ENCODE results near the gene OPCML. TPM values are rescaled to one million over a fixed set of nuclear protein-coding genes. Genes with fewer than 3 reads are reported as not detected.

The OPCML gene
- total and polyA plus RNA-seq, 9 donors, result 0.59 to 3.5 (median 1.5) TPM

DNA sequence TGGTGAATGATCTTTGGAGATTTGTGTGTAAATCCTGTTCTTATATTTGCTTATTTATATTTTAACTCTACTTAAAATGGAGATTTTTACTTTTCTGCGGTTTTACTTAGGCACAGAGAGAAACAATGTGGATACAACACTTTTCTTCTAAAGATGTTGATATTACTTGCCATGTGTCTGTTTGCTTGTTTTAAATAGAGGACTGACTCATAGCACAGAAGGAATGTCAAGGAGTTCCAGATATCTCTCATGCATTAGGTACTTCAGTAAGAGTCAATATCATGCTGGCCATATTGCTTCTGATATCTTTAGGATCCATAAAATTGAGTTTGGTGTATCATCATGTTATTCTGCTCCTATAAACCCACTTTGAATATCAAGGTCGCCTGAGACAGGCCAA lies 395.0 kb downstream of the OPCML start:
- Histone ChIP-seq H3K9me3 (replicated peaks; ENCODE audit: control insufficient read depth, low read depth, low read length) (no peaks in the 10 kb centered on the region), H3K4me1 (ENCODE audit: control insufficient read depth, insufficient read depth, low read length) (no peaks in the 10 kb centered on the region), H3K4me3 (ENCODE audit: low read length) (no peak overlapping the region), H3K27ac (ENCODE audit: low read length) (no peak overlapping the region), H3K27me3 (ENCODE audit: control insufficient read depth, insufficient read depth, low read length) (peaks cover 14% of the 10 kb centered on the region), H3K36me3 (ENCODE audit: control insufficient read depth, insufficient read depth, low read length) (no peaks in the 10 kb centered on the region)
- WGBS (ENCODE audit: insufficient coverage), result no CpG with 5 or more reads among the region's 2 CpGs
- no peak for DNase-seq

DNA sequence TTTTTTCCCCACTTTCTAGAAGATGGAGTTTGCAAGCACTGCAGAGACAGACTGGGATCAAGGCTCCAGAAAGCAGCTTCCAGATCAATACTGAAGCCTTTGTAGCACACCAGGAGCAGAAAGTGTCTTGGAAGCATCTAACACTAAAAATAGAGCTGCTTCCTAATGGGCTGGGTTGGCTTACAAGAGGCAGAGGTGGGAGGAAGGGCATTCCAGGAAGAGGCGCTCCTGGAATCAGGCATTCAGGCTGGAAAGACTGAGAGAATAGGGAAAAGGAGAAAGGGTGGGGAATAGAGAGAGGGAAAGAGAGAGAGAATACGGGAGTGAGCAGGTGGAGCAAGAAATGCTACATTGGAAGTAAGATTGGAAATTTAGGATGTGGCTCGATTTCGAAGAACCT lies 395.9 kb downstream of the OPCML start:
- H3K27ac ChIP-seq (ENCODE audit: low read length), result no peak overlapping the region
- H3K27me3 ChIP-seq (ENCODE audit: control insufficient read depth, insufficient read depth, low read length), result peaks cover 14% of the 10 kb centered on the region
- H3K4me3 ChIP-seq (ENCODE audit: low read length), result no peak overlapping the region
- peak; percentile 32 for DNase-seq
- no peaks in the 10 kb centered on the region for H3K4me1 ChIP-seq (ENCODE audit: control insufficient read depth, insufficient read depth, low read length)
- no peaks in the 10 kb centered on the region for H3K36me3 ChIP-seq (ENCODE audit: control insufficient read depth, insufficient read depth, low read length)
- WGBS (ENCODE audit: insufficient coverage), result 50% methylated on average over 4 of the region's 4 CpGs
- no peaks in the 10 kb centered on the region for H3K9me3 ChIP-seq (replicated peaks; ENCODE audit: control insufficient read depth, low read depth, low read length)

GRCh38 chr11:133134314-133135173 lies 397.8 kb downstream of the OPCML start:
- H3K27me3 ChIP-seq (ENCODE audit: control insufficient read depth, insufficient read depth, low read length), result peaks cover 14% of the 10 kb centered on the region
- no peaks in the 10 kb centered on the region for H3K4me1 ChIP-seq (ENCODE audit: control insufficient read depth, insufficient read depth, low read length)
- no peak overlapping the region for H3K4me3 ChIP-seq (ENCODE audit: low read length)
- peak; percentile 53 for DNase-seq
- no peak overlapping the region for H3K27ac ChIP-seq (ENCODE audit: low read length)
- H3K36me3 ChIP-seq (ENCODE audit: control insufficient read depth, insufficient read depth, low read length), result no peaks in the 10 kb centered on the region
- 10% methylated on average over 10 of the region's 11 CpGs for WGBS (ENCODE audit: insufficient coverage)
- no peaks in the 10 kb centered on the region for H3K9me3 ChIP-seq (replicated peaks; ENCODE audit: control insufficient read depth, low read depth, low read length)

- Histone ChIP-seq H3K9me3 (replicated peaks; ENCODE audit: control insufficient read depth, low read depth, low read length) (no peaks in the 10 kb centered on the region), H3K4me3 (ENCODE audit: low read length) (no peak overlapping the region), H3K27ac (ENCODE audit: low read length) (no peak overlapping the region), H3K36me3 (ENCODE audit: control insufficient read depth, insufficient read depth, low read length) (no peaks in the 10 kb centered on the region), H3K4me1 (ENCODE audit: control insufficient read depth, insufficient read depth, low read length) (no peaks in the 10 kb centered on the region), H3K27me3 (ENCODE audit: control insufficient read depth, insufficient read depth, low read length) (peaks cover 14% of the 10 kb centered on the region)
- no peak for DNase-seq
- 0% methylated on average over 1 of the region's 4 CpGs for WGBS (ENCODE audit: insufficient coverage)
Observed at GRCh38 chr11:133133606-133134005, 398.7 kb downstream of the OPCML start.

DNA sequence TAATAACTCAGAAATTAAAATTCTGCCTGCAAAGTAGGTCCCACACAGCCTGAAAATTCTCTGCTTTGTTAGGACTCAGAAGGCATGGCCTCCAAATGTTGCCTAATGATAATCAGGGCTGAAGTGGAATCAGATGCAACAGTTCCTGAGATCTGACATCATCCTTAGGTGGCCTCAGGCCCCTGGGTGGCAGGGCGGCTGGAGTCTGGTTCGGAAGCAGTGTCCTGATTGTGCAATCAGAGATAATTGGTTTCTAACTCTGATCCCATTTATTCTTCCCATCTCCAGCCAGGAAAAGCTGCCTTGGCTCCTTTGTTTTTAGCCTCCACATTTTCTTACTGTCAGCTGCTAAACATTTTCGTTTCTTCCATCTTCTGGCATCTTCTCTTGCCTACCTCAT lies 399.3 kb downstream of the OPCML start:
- peaks cover 17% of the 10 kb centered on the region for H3K27me3 ChIP-seq (ENCODE audit: control insufficient read depth, insufficient read depth, low read length)
- no peaks in the 10 kb centered on the region for H3K9me3 ChIP-seq (replicated peaks; ENCODE audit: control insufficient read depth, low read depth, low read length)
- no peak overlapping the region for H3K4me3 ChIP-seq (ENCODE audit: low read length)
- no peaks in the 10 kb centered on the region for H3K4me1 ChIP-seq (ENCODE audit: control insufficient read depth, insufficient read depth, low read length)
- H3K36me3 ChIP-seq (ENCODE audit: control insufficient read depth, insufficient read depth, low read length), result no peaks in the 10 kb centered on the region
- no peak overlapping the region for H3K27ac ChIP-seq (ENCODE audit: low read length)
- WGBS (ENCODE audit: insufficient coverage), result 66% methylated on average over 3 of the region's 3 CpGs
- DNase-seq, result no peak

GRCh38 chr11:133127741-133128140 lies 404.6 kb downstream of the OPCML start:
- no peak for DNase-seq
- H3K4me1 ChIP-seq (ENCODE audit: control insufficient read depth, insufficient read depth, low read length), result no peaks in the 10 kb centered on the region
- no peaks in the 10 kb centered on the region for H3K36me3 ChIP-seq (ENCODE audit: control insufficient read depth, insufficient read depth, low read length)
- WGBS (ENCODE audit: insufficient coverage), result 86% methylated on average over 2 of the region's 7 CpGs
- no peaks in the 10 kb centered on the region for H3K9me3 ChIP-seq (replicated peaks; ENCODE audit: control insufficient read depth, low read depth, low read length)
- H3K27ac ChIP-seq (ENCODE audit: low read length), result no peak overlapping the region
- H3K27me3 ChIP-seq (ENCODE audit: control insufficient read depth, insufficient read depth, low read length), result peaks cover 8% of the 10 kb centered on the region
- H3K4me3 ChIP-seq (ENCODE audit: low read length), result no peak overlapping the region

DNA sequence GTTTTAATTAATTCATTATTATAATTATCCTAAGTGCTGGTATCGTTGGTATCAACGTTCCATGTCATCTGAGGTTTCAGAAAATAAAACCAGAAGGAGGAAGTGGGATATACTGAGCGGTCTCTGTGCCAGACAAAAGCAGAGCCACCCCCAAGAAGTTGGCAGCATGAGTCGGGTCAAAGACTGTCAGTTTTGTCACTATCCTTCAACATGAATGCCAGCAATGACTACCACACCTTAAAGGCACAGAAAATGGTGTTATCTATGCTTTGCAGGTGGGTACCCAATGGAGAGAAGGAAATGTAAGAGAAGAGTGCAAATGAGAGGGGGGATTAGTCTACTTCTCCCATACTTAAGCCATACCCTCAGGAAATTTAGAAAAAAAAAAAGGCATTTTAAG lies 408.5 kb downstream of the OPCML start:
- no peaks in the 10 kb centered on the region for H3K9me3 ChIP-seq (replicated peaks; ENCODE audit: control insufficient read depth, low read depth, low read length)
- H3K4me1 ChIP-seq (ENCODE audit: control insufficient read depth, insufficient read depth, low read length), result no peaks in the 10 kb centered on the region
- H3K4me3 ChIP-seq (ENCODE audit: low read length), result no peak overlapping the region
- no peak for DNase-seq
- H3K27ac ChIP-seq (ENCODE audit: low read length), result peak overlapping the region; percentile 0
- H3K36me3 ChIP-seq (ENCODE audit: control insufficient read depth, insufficient read depth, low read length), result no peaks in the 10 kb centered on the region
- 51% methylated on average over 3 of the region's 4 CpGs for WGBS (ENCODE audit: insufficient coverage)
- H3K27me3 ChIP-seq (ENCODE audit: control insufficient read depth, insufficient read depth, low read length), result peaks cover 8% of the 10 kb centered on the region

DNA sequence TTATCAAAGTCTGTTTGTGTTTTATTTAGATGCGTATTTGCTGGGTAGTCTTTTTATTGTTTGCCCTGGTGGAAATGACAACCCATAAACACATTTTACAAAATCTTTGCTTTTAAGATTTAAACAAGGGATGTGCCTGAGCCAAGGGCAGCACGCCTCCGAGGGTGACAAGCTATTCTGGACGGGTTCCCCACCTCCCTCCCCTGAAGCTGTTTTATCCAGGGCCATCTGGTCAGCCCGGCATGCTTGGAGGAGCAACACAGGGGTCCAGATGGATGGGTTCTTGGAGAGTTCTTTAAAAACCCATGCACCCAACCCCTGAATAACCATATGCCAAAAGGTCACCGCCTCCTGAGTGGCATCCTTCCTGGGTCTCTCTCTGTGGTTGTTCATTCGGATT lies 408.9 kb downstream of the OPCML start:
- no peak overlapping the region for H3K4me3 ChIP-seq (ENCODE audit: low read length)
- H3K9me3 ChIP-seq (replicated peaks; ENCODE audit: control insufficient read depth, low read depth, low read length), result no peaks in the 10 kb centered on the region
- 55% methylated on average over 2 of the region's 7 CpGs for WGBS (ENCODE audit: insufficient coverage)

DNA sequence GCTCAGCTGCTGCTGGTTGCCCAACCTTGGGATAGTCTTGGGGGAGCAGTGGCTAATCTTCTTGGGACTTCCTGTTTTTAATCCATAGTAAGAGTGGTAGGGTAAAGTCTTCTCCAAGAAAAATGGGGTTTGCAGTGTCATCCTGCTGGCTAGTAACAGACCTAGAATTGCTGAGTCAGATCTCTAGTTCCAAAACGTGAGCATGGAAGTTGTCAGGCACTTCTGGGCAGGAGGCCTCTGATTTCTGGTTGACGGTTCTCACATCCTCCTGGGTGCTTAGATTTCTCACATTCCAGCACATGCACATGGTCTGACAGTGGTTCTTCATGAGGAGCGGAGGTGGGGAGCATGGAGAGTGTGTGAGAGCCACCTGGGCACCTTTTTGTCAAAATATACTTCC lies 410.0 kb downstream of the OPCML start:
- H3K27ac ChIP-seq (ENCODE audit: low read length), result no peak overlapping the region
- no peaks in the 10 kb centered on the region for H3K9me3 ChIP-seq (replicated peaks; ENCODE audit: control insufficient read depth, low read depth, low read length)
- H3K4me3 ChIP-seq (ENCODE audit: low read length), result no peak overlapping the region
- peaks cover 3% of the 10 kb centered on the region for H3K27me3 ChIP-seq (ENCODE audit: control insufficient read depth, insufficient read depth, low read length)
- WGBS (ENCODE audit: insufficient coverage), result 13% methylated on average over 1 of the region's 3 CpGs
- DNase-seq, result no peak
- no peaks in the 10 kb centered on the region for H3K36me3 ChIP-seq (ENCODE audit: control insufficient read depth, insufficient read depth, low read length)
- H3K4me1 ChIP-seq (ENCODE audit: control insufficient read depth, insufficient read depth, low read length), result no peaks in the 10 kb centered on the region

More for the DNA sequence above, 408.9 kb downstream of the OPCML start:
- no peaks in the 10 kb centered on the region for H3K36me3 ChIP-seq (ENCODE audit: control insufficient read depth, insufficient read depth, low read length)
- H3K4me1 ChIP-seq (ENCODE audit: control insufficient read depth, insufficient read depth, low read length), result no peaks in the 10 kb centered on the region
- H3K27ac ChIP-seq (ENCODE audit: low read length), result peak overlapping the region; percentile 0
- peaks cover 8% of the 10 kb centered on the region for H3K27me3 ChIP-seq (ENCODE audit: control insufficient read depth, insufficient read depth, low read length)
- no peak for DNase-seq

DNA sequence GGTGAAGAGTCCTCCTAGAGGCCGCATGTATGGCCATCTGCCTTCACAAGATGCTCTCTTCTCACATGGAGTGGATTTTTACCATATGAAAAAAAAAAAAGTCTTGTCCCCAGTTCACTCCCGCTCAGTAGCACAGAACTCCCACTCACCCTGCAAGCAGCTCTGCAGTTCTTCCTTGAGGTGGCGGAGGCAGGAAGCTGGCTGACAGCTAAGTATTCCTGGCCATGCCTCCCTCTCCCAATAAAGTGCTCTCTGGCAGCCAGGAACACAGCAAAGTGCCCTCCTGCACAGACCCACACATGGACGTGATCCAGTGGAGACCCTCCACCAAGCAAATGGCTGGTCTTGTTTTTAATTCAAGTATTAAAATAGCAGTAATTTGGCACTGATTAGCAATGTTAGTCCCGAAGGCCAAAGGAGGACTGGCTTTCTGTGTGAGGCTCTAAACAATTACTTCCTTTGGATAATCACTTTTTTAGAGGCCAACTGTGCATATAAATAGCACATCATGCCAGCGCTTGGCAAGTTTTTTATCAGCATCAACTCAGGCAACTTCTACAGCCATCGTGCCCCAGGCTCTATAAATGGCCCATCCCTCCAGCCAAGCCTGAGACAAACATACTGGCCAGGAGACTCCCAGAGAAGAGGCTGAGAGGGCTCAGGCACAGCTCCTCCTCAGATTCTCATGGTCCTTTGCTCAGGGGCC lies 413.6 kb downstream of the OPCML start:
- WGBS (ENCODE audit: insufficient coverage), result 60% methylated on average over 4 of the region's 7 CpGs
- DNase-seq, result no peak
- Histone ChIP-seq H3K27me3 (ENCODE audit: control insufficient read depth, insufficient read depth, low read length) (peaks cover 3% of the 10 kb centered on the region), H3K4me1 (ENCODE audit: control insufficient read depth, insufficient read depth, low read length) (no peaks in the 10 kb centered on the region), H3K27ac (ENCODE audit: low read length) (no peak overlapping the region), H3K9me3 (replicated peaks; ENCODE audit: control insufficient read depth, low read depth, low read length) (no peaks in the 10 kb centered on the region), H3K4me3 (ENCODE audit: low read length) (no peak overlapping the region), H3K36me3 (ENCODE audit: control insufficient read depth, insufficient read depth, low read length) (no peaks in the 10 kb centered on the region)

Measured in muscle of leg (tissue), 11 donors.